RCC 7860 (cell line): ENCODE data around the gene MBP.

ENCODE experiments used
- DNase-seq: peaks from one replicate; pipeline ENCODE4 v3.0.0-alpha.2; 2015; ENCODE audit warnings: low spot score
- FAIRE-seq: peaks from 2 replicates; lab custom pipeline; 2012; peaks lifted over from hg19 to GRCh38; lab: Jason Lieb, UNC

MBP gene

DNA sequence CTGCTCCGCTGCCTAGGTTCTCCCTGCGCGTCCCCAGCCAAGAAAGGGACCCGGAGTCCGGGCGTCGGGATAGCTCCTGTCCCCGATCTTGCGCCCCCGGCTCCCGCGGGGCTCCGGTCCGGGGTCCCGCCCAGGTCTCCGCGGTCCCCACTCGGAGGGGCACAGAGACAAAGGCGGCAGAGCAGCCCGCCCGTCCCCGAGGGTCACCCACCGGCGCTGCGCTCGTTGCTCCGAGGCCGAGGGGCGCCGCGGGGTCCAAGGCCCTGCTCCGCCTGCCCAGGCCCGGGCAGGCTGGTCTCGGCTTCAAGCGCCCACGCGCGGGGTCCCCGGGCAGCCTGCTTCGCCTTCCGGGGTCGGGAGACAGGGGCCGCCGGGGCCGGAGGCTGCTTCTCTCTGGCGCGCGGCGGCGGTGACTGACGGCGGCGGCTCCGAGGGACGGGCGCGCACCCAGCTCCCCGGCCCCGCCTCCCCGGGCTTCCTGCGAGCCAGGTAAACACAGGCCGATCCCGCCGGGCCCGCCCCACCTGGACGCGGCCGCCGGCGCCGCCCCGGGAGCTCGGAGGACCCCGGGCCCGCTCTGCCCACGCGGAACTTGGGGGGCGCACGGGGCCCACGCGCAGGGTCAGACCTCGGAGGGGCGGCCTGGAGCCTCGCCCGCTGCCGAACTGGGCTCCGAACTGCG is at the start of gene MBP:
Gene MBP, minus strand, starts transcription at position 415 of the 682 bp plus-strand sequence. CDS start 27,522 bp downstream, outside the sequence.
- DNase-seq, result no peak
- FAIRE-seq, result no peak

- FAIRE-seq (no peak), DNase-seq (no peak)
Measured at GRCh38 chr18:77181950-77182707, 49.5 kb upstream of the MBP start.

DNA sequence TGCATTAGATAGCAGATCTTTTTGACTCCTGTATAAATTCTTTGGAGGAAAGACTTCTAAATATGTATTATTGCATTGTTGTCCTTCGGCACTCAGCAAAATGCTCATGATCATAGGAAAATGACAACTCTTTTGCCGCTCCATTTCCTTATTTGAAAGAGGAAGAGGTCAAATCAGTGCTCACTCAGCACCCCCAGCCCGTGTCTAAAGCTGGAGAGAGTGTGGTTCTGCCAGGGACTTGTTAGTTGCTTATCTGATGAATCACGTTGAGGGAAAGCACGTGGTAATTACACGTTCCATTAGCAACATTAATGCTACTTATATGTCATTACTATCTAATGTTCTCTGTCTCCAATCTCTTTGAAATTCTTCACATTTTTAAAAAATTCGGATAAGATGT is 46.0 kb upstream of the MBP start:
- DNase-seq, result no peak
- no peak for FAIRE-seq

DNA sequence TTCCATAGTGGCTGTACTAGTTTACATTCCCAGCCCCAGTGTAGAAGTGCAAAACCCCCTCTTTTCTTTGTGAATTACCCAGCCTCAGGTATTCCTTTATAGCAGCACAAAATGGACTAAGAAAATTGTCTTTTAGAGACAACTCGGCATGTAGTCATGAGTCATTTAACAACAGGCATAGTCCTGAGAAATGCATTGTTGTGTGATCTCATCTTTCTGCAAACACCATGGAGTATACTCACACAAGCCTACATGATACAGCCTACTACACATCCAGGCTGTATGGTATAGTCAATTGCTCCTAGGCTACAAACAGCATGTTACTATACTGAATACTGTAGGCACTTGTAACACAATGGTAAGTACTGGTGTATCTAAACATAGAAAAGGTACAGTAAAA is 44.4 kb upstream of the MBP start:
- FAIRE-seq (no peak), DNase-seq (peak; percentile 11)

DNA sequence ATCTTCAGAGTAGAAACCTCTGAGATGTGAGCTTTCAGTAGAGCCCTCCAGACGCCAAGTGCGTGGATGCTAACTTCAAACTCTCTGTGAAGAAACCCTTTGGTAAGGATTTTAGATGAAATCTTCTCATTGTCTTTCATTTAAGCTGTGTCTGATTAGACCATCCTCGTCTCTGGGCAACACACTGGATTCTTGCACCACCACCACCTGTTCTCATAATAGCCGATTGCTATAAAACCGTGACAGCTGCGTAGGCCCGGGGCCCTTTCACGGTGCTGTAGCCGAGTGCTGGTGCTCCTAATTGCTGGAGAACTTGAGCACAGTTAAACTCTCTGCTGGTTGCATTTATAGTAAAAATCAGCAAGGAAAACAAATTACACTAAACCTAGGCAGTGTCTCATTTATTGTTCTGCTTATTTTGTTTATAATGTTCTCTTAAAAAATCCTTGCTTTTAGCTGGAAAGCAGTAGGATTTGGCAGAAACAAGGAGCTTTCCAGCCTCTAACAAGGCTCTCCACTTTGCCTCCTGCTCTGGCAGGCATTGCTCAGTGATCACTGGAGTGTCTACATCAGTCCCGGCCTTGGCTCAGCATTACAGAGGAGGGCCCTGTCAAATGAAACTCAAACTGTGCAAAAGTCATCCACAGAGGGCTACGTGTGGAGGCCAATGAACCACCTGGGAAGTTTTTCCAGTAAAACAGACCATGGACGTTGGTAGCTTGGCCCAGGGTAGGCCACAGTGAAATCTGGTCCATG is 40.9 kb upstream of the MBP start:
- DNase-seq (no peak), FAIRE-seq (no peak)

GRCh38 chr18:77170890-77171410 is 38.4 kb upstream of the MBP start:
- DNase-seq, result no peak
- FAIRE-seq, result no peak

DNA sequence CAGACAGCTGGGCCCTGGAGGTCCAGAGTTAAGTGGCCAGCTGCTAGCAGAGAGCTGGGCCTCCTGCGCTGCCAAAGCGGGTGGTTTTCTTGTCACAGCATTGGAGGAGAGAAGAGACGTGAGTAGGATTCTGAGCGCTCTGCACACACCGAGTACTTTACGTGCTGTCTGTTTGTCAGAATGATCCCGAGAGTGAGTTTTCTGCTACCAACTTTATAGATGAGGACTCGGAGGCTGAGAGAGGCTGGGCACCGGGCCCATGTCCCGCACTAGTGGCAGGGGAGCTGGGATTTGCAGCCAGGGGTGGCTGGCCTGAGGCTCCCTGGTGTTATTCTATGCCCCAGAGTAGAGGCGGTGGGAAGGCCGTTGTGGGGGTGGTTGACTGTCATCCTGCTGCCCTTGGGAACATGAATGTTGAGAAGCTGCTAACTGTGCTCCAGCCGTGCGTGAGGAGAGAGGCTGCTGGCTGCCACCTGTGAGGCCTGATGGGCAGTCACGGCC is 36.3 kb upstream of the MBP start:
- DNase-seq (no peak), FAIRE-seq (no peak)

- DNase-seq, result no peak
- FAIRE-seq, result no peak
Measured at GRCh38 chr18:77167251-77167650, 34.7 kb upstream of the MBP start.

DNA sequence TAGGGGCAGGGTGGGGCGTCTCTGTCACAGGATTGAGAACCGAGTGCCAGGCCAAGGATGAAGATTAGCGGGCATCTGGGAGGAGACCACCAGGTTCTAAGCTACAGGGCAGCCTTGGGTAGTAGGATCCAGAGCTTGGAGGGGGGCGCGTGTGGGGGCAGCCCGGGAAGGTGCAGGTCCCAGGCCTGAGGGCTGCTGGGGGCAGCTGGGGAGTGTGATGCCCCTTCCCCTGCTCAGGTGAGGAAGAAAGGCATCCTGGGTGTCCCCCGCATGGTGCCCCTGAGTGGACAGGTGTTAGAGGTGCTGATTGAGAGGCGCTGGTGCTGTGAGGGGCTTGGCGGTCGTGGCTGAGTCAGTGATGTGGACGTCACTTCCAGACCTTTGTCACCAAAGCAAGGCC is 33.9 kb upstream of the MBP start:
- DNase-seq (no peak), FAIRE-seq (no peak)

- DNase-seq (no peak), FAIRE-seq (no peak)
Measured at GRCh38 chr18:77165503-77166188, 33.1 kb upstream of the MBP start.

DNA sequence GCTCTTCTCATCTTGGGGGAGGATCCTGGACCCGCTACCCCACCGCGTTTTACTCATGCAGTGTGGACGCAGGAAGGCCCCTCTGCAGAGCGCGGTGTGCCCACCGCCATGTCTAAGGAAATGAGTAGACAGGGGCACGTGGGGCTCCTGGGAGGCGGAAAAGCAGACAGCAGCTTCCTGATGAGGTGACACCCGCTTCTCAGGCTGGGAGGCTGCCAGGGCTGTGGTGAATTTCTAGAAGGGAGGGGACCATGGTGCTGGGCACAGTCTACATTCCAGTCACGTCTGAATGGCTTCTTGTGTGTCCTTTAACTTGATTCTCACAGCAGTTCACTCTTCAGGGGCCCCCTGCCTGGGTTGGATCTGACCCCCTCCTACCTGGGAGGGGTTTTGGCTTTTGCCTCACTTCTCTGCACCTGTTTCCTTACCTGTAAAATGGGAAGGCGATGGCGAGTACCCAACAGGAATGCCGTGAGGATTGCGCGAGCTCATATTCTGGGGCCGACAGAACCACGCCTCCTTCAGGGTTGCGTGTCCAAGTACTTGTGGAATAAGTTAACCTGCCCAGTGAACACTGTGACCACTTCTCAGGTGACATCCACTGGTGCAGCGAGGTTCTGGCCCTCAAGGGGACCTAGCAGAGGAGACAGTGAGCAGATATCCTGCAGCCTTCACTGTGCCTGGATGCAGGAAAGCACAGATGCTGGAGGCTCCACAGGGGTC is 32.3 kb upstream of the MBP start:
- peak; percentile 66 for DNase-seq

GRCh38 chr18:77164026-77164425 is 31.4 kb upstream of the MBP start:
- DNase-seq, result no peak
- no peak for FAIRE-seq

More for the DNA sequence above, 32.3 kb upstream of the MBP start:
- FAIRE-seq, result peak; percentile 64

DNA sequence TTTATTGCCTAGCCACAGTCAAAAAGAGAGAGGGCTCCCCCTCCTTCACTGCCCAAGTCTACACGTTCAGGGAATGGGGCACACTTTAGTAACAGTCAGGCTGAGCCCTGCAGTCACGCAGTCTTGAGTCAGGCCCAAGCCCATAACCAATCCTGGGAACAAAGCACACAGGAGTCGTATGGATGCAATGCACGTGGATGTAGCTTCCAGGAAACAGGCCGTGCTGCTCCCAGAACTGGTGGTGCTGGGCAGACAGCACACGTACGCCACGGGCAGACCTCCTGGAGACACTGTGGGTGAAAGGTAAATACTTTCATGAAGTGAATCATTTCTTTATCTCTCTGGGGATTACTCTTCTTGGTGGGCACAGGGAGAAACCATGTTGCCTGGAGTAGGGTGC is 30.0 kb upstream of the MBP start:
- FAIRE-seq (peak; percentile 81), DNase-seq (peak; percentile 79)

DNA sequence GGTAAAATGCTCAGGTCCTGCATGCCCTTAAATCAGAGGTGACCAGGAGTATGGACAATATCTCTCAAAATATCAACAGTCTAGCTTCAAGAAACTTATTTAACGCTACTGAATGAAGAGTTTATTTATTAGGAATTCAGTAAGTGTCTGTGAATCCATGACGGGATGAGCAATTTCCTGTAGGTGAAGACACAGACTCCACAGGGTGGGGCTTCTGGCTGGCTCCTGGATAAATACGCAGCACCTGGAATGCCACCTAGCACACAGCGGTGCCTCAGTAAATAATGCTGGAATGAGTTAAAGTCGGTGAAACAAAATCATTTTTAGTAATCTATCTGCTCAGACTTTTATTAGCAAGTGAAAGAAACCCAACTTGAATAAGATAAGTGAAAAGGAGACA is 29.4 kb upstream of the MBP start:
- DNase-seq (no peak), FAIRE-seq (no peak)

- no peak for FAIRE-seq
- DNase-seq, result no peak
Measured at GRCh38 chr18:77161383-77161782, 28.8 kb upstream of the MBP start.

GRCh38 chr18:77160515-77160914 is 27.9 kb upstream of the MBP start:
- FAIRE-seq, result no peak
- no peak for DNase-seq

GRCh38 chr18:77157312-77157711 is 24.7 kb upstream of the MBP start:
- FAIRE-seq (no peak), DNase-seq (no peak)

- DNase-seq (no peak), FAIRE-seq (no peak)
Measured at GRCh38 chr18:77155031-77155430, 22.4 kb upstream of the MBP start.

DNA sequence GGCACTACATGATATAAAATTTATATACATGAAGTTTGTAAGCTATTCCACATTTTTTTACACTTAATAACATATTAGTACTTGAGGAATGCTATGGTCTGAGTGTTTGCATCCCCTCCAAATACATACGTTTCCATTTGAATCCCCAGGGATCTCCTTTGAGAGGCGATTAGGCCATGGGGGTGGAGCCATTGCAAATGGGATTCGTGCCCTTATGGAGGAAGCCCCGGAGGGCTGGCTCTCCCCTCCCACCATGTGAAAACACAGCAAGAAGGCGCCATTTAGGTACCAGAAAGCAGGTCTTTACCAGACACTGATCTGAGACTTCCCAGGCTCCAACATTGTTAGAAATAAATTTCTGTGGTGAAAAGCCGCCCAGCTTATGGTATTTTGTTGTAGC is 20.8 kb upstream of the MBP start:
- no peak for FAIRE-seq
- no peak for DNase-seq
